Adrenal gland (tissue), 5 donors: ENCODE results near the gene ATP5PO.
"Not testable (repeated sequence)": the region's sequence is repeated elsewhere in the genome, so short reads cannot be mapped to it uniquely, and the experiment has no call there.

Experiments used
- CTCF ChIP-seq, 6 experiments: fragments of 450-650 bp in 4 of 6; fragments of 200-600 bp in 2 of 6; sonication (generic) in 1 of 6; IDR thresholded peaks; 1 replicate in 5 of 6; 2 replicates in 1 of 6; pipeline versions ENCODE4 v1.5.1 to v1.8.0; 2016 to 2021; ENCODE audit warnings: antibody characterized with exemption in 6 of 6, mild to moderate bottlenecking in 2 of 6, moderate library complexity in 1 of 6
- POLR2A ChIP-seq, 2 donors: fragments of 450-650 bp; IDR thresholded peaks; one replicate each; pipeline ENCODE4 v1.6.1; 2017; ENCODE audit warnings: antibody characterized with exemption in 2 of 2, mild to moderate bottlenecking in 2 of 2, moderate library complexity in 1 of 2
- donor health status: DM: no; HTN: no; CAD: no.

GRCh38 chr21:33931052-33931798 lies 15.6 kb upstream of the ATP5PO start:
- not testable (repeated sequence) for TF ChIP-seq CTCF, POLR2A (IDR thresholded peaks at IDR 0.05)
